Dermis microvascular lymphatic vessel endothelial cell (primary cell): ENCODE measurements around the gene BMP5. TPM values are rescaled to one million over a fixed set of nuclear protein-coding genes. Genes with fewer than 3 reads are reported as not detected.

ENCODE experiments used
- DNase-seq, 2 donors: peaks; one replicate each; pipeline versions ENCODE4 v3.0.0 to v3.0.0-alpha.2; 2010; ENCODE audit warnings: low read depth in 2 of 2
- total RNA-seq: library from RNA; depleted of rRNA; stranded (reverse); fragments of >200 nt; gene quantifications from 2 replicates; pipeline ENCODE4 v1.2.1, GENCODE V29; 2014

The BMP5 gene
- total RNA-seq, 1 donor from 2014 or later, result not detected

DNA sequence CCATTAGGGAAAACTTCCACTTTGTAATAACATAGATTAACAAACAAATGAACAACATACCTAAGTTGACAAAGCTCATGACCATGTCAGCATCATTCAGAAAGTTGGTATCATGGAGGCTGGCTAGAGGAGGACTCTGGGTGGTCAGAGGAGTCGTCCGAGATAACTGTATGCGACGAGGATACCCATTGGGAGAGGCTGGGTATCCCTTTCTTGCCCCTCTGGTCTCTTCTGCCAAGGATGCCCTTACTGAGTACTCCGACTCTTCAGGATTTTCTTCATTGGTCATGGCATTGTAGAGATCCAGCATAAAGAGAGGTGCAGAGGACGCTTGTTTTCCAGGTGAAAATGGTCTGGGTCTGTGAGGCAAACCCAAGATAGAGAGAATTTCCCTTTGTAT lies 1.1 kb downstream of the BMP5 start:
- no peak for DNase-seq

DNA sequence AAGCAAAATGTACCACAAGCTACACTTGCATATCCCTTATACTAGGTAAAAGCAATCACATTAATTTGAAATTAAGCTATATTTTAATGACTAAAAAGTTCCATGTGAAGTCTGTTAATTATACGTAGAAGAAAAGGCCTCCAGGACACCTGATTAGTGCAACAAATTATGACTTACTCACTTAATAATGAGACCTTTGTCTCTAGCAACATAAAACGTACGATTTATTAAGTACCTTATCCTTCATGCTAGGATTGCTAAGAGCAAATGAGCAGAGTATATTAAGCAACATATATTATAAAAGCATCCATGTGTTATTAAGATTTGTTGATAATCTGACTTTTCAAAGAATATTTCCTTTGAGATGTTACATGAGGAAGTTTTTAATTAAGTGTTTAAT lies 2.5 kb downstream of the BMP5 start:
- DNase-seq, result no peak

DNA sequence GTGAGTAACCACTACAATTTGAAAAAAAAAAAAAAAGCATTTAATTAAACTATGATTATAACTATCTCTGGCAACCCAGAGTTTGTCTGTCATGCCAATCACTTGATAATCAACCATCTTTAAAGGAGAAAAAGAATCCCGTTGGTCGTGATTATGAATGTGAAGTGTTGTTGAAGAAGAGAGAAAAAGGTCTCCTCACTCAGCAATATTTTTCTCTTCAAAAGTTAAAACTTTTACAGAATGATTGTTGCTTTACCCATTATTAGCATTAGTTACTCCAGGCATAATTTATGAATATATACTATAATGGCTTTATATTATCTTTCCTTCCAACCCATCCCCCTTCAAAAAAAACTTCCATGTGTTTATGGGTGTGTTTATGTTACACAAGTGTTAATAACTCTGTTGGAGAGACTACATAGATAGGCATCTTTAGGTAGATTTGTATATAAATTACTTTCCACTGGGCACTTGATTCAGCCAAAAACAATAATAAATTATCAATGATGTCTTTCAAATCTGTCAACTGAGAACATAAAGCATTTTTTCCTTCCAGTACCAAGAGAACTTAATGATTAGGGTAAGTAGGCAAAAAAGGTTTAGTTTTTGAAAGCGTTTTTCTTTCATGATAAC lies 5.1 kb downstream of the BMP5 start:
- no peak for DNase-seq

DNA sequence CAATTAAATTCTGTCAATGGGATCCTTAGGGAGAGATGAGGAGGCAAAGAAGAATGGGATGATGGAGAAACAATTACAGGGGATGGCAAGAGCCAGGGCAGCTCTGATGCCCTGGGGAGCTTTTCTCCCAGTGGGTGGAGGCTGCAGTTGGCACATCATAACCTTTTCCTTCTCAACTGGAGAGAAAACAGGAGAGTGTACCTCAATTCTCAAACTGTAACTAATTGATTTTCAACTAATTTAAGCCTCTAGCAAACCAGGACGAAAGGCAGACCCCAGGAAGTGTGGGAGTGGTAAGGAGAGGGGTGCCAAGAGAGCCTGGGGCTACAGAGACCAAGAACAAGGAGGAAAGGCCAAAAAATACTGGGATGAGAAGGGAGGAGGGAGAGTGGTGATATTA lies 5.7 kb downstream of the BMP5 start:
- no peak for DNase-seq

DNA sequence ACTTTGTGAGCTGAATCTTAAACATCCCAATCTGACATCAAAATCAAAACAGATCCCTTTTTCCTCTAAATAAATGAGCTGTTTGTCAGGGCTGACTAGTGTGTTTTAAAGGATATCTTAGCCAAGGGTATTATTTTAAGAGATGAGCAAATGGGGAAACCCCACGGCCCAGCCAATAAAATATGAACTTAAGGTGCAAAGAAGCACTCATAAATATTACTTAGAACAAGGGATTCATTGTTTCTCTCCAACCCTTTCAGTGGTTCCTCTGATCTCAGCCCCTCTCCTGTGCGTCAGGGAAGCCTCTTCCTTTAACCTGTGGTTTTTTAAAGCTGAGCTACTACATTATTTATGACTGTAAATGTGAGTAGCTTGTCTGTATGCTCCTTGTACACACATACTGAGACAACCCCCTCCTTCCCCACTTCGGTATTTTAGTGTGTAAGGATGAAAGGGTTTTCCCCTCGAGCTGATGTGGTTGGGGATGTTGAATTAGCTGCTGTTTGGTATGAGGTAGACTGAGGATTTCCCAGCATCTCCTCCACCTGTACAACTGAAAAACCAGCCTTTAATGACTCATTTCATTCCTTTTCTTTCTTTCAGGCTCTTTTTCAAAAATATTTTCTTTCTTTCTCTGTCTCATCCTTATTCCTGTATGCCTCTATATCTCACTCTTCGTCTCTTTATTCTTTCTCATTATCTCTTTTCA lies 6.5 kb downstream of the BMP5 start:
- no peak for DNase-seq

DNA sequence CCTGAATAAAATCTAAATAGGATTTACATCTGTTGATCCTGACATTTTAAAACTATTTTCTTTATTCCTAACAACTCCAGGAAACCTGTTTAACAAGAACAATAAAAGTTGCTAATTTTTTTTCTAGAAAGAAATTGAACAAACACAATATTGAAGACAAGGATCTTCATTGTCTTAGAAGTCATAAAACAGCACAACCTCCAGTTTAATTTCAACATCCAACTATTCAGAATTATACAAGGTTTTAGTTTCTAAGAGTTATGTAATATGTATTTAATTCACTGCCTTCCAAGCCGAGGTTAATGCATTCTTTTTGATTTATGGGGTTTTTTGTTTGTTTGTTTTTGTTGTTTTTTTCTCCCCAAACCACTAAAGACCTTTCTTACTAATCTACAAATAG lies 7.2 kb downstream of the BMP5 start:
- no peak for DNase-seq

DNA sequence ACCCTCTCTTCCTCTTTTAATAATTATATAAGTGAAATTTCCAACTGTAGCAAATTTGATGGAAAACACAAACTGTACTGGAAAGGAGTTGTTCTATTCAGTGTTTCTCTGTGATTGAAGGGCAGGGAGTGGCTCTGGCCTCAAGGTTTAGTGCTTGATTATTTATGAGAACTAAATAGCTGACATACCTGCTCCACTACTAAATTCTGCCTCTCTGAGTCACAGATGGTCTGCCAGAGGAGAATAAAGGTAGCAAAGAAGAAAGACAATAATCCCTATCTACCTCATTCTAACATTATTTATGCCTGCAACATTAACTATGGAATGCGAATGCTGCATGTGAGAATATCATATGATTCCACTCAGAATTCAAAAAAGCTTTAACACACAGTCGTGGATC lies 9.3 kb downstream of the BMP5 start:
- DNase-seq, result no peak

DNA sequence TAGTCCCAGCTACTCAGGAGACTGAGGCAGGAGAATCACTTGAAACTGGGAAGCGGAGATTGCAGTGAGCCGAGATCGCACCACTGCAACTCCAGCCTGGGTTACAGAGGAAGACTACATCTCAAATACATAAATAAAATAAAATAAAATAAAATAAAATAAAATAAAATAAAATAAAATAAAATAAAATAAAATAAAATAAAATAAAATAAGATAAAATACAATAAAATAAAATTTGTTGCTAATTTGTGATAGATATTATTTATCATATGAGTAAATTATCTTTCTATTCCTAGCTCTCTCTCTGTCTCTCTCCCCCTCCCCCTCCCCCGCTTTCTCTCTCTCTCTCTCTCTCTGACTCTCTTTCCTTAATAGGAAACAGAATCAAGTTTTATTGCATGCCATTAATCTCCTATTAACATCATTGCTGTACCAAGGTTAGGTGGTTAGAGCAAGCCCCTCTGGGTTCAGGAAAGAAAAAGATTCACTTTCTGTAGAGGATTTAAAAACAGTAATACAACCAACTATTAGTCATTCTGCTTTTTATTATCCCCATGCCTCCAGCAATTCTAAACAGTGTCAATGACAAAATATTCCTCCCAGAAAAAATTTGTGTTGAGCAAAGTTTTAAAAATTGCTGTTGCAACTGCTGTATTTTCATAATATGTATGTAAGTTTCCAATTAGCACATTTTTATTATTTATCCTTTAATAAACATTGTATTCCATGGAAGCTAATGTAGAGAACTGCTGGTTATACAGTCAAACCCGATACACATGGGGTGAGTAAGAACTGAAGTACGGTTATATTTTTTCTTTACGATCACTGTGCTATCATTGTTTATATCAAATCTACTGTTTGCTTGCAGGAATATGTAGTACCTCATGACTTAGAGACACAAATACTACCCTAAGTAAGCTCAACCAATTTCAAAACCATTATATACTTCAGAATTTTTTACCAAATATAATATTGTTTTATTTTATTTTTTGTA lies 22.1 kb downstream of the BMP5 start:
- DNase-seq, result no peak

DNA sequence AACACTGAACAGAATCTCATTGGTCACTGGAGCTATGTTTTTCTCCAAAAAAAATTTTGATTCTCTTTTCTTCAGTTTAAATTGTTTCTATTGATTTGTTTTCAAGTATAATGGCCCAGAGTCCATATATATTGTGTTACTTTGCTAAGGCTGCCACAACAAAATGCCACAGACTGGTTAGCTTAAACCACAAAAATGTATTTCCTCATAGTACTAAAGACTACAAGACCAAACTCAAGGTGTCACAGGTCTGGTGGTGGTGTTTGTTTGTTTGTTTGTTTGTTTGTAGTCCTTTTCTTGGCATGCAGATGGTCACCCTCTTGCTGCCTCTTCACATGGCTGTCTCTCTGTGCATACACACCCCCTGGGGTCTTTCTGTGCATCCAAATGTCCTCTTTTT lies 34.0 kb downstream of the BMP5 start:
- DNase-seq, result no peak

DNA sequence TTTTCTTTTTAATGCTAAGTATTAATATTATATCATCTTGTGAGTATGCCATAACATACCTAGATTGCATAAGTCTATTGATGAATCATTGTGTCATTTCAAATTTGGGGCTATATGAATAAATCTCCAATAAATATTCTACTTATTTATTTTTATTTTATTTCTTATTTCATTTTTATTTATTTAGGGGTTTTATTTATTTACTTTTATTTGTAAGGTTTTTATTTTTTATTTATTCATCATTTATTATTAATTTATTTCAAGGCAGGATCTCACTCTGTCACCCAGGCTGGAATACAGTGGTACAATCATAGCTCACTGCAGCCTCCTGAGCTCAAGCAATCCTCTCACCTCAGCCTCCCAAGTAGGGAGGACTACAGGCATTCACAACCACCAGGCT lies 36.3 kb downstream of the BMP5 start:
- DNase-seq, result no peak

DNA sequence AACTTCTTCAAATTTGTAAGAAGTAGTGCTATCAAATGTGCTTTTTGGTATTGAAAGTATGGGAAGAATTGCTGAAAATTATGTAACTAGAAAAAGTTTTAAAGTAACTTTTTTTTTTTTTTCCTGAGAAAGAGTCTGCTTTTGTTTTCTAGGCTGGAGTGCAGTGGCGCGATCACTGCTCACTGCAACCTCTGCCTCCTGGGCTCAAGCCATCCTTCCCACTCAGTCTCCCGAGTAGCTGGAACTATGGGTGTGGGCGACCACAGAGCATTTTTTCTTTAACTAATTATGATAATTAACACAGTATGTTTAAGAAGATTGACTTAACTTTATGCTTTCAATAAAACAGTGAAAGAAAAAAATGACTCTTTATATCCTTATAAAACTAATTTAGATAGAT lies 38.4 kb downstream of the BMP5 start:
- no peak for DNase-seq

DNA sequence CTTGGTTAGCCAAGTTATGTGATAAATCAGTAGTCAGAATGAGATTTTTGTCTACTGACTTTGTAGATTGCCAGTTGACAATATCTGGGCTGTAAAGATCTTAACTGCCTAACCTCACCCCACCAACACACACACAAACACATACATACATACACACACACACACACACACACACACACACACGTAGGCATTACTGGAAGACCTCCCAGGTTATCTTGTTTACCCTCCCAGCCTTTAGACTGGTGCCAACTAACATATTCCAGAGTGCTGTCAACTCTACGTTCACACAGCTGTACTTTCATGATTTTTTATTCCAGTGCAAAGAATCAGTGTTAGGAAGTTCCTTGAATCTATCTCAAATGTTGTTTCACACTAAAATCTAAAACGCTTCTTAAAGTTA lies 38.9 kb downstream of the BMP5 start:
- no peak for DNase-seq

DNA sequence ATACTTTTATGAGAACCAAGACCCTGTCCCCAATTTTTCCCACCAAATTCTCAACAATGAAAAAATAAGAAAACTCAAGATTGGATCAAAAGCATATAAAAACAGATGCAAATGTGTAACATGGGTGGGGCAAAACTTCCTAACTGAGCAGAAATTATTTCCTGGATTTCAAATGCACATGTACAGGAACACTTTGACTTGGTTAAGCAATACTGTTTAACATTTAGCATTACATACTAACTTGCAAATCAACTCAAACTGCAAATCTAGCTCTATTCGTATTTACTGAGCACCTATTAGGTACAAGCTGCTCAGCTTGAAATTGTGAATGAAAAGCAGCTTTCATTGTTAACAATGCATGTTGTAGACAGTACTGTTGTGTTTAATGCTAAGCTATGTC lies 40.2 kb downstream of the BMP5 start:
- no peak for DNase-seq

DNA sequence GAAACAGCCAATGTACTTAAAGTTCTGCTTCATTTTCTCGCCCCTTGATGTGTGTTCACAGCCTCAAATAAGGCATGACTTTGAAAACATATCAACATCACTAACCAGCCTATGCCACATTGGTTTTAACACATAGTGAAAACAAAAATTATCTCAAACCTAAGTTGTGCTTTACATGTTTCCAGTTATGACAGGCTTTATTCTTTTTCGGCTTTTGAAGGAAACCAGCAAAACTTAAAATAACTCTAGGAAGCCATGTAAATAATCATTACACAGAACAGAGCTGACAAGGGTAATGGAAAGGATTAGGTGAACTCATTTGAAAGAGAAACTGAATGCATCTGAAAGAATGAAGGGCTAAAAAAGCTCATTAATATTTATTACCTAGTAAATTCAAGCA lies 42.1 kb downstream of the BMP5 start:
- no peak for DNase-seq

DNA sequence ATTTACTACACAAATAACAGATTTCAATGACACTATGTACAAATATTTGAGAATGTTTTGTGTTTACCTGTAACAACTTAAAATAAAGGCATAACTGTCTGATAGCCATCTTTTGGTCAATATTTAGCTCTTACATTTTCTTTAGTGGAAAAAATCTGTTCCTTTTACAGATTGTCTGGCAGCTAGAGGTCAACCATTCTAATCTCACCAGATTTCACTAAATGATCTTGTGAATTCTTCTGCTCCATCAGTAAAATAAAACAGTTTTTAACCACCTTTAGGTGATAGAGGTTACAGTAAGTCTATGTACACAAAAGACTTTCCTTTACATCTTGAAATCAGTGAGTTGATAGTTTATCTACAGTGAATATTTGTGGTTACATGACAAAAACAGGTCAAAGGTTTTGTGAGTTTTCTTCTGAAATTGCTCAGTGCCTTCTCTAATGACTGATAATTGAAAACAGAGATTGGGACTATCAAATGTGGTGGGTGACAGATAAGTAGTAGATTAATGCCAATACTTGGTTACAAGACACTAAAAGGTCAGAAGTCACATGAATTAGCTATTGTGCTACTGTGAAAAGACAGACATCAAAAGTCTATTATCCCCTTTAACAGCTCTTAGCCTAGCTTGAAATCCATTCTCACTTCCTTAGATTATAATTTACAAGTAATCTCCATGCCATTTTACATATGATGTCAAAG lies 47.4 kb downstream of the BMP5 start:
- DNase-seq, result no peak

DNA sequence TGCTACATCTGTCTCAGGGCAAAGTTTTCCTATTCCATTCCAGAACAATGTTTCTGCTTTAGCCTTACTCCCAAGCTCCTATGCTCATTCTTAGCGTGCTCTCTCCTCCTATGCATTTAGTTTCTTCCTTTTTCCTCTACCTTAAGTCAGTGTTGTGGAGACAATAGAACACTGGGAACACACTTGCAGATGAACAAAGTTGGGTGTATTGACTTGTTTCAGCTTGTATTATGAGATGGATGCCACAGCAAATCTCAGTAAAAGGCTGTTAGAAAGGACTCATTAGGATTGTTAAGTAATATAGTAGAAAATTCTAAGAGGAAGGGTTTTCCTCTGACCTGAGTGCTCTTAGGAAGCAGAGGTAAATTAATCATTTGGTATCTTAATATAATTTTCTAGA lies 48.4 kb downstream of the BMP5 start:
- DNase-seq, result no peak

DNA sequence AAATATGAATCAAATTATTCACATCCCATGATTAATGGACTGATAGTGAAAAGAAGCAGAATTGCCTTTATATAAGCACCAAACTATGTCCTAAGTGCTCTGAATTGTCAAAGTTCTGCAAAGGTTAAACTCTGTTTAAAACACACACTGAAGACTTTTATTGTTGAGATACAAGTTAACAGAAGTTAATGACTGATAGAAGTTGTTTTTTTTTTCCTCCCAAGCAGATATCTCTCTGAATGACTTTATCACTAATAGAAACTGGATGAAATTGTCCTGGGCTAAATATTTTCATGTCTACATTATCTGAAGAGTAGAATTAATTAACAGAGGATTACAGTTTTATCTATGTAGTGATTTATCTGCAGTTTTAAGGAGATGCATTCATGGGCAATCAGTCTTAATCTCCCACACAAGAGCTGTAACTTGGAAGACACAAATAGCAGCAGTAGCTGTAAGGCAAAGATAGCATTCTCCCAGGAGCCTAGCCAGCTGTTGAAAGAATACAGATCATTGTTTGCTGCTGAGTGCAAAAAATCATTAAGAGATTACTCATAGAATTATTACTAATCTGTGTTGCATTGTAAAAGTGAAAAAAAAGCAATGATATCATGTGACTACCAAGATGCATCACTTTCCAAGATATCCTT lies 49.9 kb downstream of the BMP5 start:
- no peak for DNase-seq

DNA sequence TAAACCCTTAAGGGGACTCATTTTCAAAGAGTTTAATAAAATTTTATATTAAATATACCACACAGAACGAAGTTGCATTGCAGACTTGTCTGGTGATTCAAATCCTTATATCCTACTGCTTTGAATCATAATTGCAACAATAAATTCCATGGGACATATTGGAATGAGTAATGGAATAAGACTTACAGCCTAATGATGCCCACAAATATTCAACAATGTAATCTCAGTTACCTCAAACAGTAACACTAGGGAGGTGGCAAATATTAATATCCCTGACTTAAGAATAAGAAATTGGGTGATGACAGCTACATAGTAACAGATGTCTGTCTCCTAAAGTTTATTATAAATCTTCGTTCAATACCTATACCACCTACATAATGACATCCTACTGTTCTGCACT lies 52.6 kb downstream of the BMP5 start:
- DNase-seq, result no peak

DNA sequence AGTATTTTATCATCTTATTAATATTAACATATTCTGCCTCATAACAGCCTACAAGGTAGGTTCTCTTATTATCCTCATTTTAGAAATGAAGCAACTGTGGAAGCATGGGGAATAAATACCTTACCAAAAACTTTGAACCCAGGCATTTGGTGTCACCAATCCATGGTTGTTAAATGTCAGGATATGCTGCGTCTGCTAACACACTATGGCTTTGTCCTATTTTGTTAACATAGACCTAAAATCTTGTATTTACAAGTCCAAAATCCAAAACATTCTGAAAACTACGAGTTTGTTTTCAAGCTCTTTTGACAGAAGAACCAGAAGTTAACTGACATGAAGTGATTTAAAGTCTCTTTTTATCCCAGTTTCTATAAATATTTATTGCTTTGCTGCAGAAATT lies 53.4 kb downstream of the BMP5 start:
- no peak for DNase-seq

DNA sequence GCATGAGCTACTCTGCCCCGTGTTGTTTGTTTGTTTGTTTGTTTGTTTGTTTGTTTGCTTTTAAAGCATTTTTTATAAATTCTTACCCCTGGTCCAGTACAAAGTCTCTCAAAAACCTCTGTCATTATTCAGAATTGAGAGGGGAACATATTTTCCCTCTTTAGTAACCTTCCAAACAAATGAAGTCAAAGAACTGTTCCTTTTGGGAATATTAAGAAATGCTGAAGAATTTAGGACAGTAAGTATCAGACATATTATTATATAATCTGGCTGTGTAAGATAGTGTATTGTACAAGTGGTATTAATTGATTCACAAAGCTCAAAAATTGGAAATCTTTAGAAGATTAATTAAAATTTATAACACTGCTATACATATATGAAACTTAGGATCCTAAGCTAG lies 54.7 kb downstream of the BMP5 start:
- no peak for DNase-seq

DNA sequence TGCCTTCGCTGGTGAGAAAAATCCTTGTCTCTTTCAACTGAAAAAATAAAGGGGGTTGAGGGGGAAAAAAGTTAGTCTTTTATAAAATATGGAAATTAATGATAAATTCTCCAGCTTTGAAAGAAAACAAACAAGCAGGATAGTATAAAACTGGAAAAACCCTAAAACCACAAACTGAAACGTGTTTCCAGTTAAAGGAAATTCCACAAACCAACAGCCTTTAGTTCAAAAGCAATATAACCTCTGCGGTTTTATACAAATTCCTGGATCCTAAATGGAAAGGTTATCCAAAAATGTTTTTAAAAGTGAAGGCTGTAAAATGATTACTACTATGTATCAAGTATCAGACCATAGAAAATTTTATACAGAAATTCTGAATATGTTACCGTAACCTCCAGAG lies 55.6 kb downstream of the BMP5 start:
- DNase-seq, result no peak
